ENCODE results near the gene NKD2.
A peak's percentile ranks its signal among the peaks of the same experiment; 100 is the strongest.

The NKD2 gene

DNA sequence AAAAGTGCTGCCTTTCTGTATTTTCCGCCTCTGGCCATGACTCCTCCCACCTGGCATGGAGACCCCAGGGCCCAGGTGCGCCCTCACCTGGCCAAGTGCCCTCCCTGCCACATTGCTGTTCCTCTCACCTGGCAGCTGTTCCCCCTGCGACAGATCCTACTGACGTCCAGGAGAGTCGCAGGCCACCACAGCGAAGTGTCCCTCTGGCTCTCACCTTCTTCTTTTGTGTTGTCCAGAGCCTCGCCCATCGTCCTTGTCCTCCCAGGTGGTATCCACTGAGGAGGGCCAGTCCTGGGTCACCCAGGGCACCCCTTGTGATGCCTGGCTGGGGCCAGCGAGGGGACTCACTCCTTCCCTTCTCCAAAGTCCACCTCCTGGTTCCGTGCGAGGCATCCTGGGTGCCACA lies 2.6 kb downstream of the NKD2 start:
- DNase-seq: peak; percentile 66
- peaks cover 39% of the 10 kb centered on the region for H3K27me3 Mint-ChIP-seq
- H3K9me3 Mint-ChIP-seq: no peaks in the 10 kb centered on the region
- ATAC-seq: no peak
- H3K27ac Mint-ChIP-seq: no peak overlapping the region
- H3K4me3 Mint-ChIP-seq: no peak overlapping the region
- H3K4me1 Mint-ChIP-seq: peaks cover 8% of the 10 kb centered on the region
- H3K36me3 Mint-ChIP-seq (ENCODE audit: low read depth): no peaks in the 10 kb centered on the region

DNA sequence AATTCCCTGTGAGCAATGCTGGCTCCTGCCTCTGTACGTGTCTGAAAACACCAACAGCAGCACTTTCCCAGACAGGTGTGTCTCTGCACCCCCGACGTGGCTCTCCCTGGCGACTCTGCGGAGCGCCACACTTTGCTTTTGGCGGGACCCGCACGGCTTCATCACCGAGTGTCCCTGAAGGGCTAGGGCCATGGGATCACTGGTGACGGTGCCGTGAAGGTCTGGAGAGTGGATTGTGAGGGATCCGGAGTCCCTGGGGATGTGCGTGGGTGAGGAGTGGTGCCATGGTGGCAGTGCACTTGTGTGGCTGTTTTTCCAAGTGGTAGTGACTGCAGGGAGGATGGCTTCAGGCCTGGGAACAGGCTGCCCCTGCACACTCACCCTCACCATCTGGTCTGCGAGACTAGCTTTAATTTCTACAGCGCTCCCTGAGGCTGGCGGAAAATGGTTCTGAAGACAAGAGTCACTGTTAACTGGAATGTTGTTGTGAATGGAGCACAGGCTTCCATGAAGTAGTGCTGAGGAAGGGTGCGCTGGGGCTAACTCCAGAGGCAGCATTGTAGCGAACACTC lies 3.2 kb downstream of the NKD2 start:
- no peaks in the 10 kb centered on the region for H3K9me3 Mint-ChIP-seq
- no peak overlapping the region for H3K27ac Mint-ChIP-seq
- H3K27me3 Mint-ChIP-seq: peaks cover 33% of the 10 kb centered on the region
- no peak overlapping the region for H3K4me3 Mint-ChIP-seq
- no peak for DNase-seq
- H3K36me3 Mint-ChIP-seq (ENCODE audit: low read depth): no peaks in the 10 kb centered on the region
- H3K4me1 Mint-ChIP-seq: peaks cover 8% of the 10 kb centered on the region
- no peak for ATAC-seq

DNA sequence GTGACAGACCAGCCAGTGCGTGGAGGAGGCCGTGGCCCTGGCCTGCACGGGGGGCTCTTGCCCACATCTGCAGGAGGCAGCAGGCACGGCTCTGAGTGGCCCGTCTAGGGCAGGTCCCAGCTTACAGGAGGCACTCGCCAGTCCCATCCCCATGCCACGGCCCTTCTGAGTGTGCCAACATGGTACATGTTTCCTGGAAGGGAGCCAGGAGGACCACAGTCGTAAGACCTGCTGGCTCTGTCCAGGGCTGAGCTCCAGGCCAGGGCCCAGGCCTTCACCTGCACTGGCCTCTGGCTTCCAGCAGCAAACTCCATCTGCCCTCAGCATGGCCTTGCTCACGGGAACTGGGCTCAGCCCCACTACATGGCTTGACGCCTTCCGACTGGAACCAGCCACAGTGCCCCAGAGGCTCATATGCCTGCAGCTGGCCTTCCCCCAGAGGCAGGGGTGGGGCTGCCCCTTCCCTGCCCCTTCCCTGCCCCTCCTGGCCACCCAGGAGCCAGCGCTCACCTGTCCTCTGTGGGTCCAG lies 3.8 kb downstream of the NKD2 start:
- no peaks in the 10 kb centered on the region for H3K9me3 Mint-ChIP-seq
- H3K27me3 Mint-ChIP-seq: peaks cover 28% of the 10 kb centered on the region
- H3K36me3 Mint-ChIP-seq (ENCODE audit: low read depth): no peaks in the 10 kb centered on the region
- ATAC-seq (no peak), DNase-seq (no peak)
- no peak overlapping the region for H3K4me3 Mint-ChIP-seq
- peaks cover 8% of the 10 kb centered on the region for H3K4me1 Mint-ChIP-seq
- no peak overlapping the region for H3K27ac Mint-ChIP-seq

DNA sequence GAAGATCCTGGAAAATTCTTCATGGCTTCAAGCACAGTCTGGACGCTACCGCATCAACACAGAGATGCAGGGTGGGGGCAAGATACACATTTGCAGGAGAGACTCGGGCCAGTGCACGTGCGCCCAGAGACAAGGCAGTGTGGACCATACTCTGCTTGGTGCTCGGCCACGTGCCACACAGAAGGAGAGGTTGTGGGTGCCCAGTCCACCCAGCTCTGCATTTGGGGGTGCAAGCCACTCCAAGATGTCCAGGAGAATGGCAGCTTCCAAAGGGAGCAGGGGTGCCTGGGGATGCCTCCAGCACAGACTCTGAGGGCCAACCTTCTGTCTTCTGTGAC lies 4.3 kb downstream of the NKD2 start:
- DNase-seq (no peak), ATAC-seq (no peak)
- Mint-ChIP-seq H3K36me3 (ENCODE audit: low read depth) (no peaks in the 10 kb centered on the region), H3K4me1 (peaks cover 7% of the 10 kb centered on the region), H3K27me3 (peaks cover 24% of the 10 kb centered on the region), H3K9me3 (no peaks in the 10 kb centered on the region), H3K27ac (no peak overlapping the region), H3K4me3 (no peak overlapping the region)

DNA sequence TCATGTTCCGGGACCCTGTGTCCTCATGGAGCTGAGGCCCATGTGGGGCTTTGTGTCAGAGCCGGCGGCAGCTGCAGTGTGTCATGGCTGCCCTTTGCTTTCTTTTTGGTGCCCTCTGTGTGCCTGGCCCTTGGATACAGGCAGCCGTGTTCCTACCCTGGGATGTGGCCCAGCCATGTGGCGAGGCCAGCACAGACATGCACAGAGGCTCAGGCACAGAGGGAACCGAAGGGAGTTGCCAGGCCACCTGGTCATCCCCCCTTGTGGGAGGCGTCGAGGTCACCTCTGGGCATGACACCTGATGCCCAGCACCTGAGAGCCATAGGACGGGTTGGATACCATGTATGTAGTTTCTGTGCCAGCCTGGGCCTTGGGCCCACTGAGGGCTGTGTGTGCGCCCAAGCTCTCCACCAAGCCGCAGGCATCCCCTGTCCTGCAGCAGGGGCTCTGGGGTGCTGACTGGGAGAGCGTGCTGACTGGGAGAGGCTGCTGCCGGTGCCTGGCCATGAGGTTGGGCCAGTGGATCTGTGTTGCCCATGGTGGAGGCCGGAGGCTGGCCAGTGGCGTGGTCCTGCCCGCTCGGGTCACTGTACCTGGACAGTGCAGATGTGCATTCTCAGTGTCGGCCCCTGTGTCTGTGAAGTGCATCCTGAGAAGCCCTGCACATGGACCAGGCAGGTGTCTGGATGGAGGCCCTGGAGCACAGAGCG lies 4.8 kb downstream of the NKD2 start:
- Mint-ChIP-seq H3K4me3 (no peak overlapping the region), H3K4me1 (peaks cover 5% of the 10 kb centered on the region)

DNA sequence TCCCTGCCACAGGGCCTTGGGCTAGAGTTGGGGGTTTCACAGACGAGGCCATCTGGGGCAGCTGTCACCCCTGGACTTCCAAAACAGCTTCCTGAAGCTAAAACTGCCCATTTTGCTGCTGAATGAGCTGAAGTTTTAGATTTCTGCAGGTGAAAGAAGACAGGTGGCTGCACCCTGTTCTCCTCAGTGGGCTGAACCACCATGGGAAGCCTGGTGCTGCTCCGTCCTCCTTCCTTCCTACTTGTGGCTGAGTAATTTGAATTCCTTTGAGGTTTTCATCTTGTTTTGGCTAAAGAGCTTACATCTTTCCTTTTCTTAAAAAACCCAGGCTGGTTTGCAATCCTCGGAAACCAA lies 5.3 kb downstream of the NKD2 start:
- DNase-seq (no peak), ATAC-seq (no peak)
- peaks cover 21% of the 10 kb centered on the region for H3K27me3 Mint-ChIP-seq
- no peak overlapping the region for H3K27ac Mint-ChIP-seq
- H3K4me3 Mint-ChIP-seq: no peak overlapping the region
- H3K36me3 Mint-ChIP-seq (ENCODE audit: low read depth): no peaks in the 10 kb centered on the region
- no peaks in the 10 kb centered on the region for H3K9me3 Mint-ChIP-seq
- H3K4me1 Mint-ChIP-seq: peaks cover 5% of the 10 kb centered on the region

More for the DNA sequence above, 4.8 kb downstream of the NKD2 start:
- Mint-ChIP-seq H3K9me3 (no peaks in the 10 kb centered on the region), H3K27me3 (peaks cover 21% of the 10 kb centered on the region), H3K36me3 (ENCODE audit: low read depth) (no peaks in the 10 kb centered on the region), H3K27ac (no peak overlapping the region)
- DNase-seq: no peak
- no peak for ATAC-seq

DNA sequence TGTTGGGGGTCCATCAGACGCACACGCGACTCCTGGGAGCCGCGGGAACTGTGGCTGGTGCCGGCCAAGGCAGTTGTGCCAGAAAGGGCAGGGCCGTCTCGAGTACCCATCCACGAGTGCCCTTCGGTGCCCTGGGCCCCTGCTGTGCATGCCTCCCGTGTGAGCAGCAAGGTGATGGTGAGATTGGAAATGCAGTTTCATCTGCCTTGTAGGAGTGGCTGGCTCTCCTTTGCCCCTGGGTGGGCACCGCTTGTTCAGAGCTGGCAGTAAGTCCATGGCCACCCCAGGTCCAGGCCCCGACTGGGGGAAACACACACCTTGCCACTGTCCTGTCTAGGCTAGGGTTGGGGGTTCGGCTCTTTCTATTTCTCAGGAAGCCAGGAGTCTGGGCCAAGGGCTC lies 5.7 kb downstream of the NKD2 start:
- ATAC-seq (no peak), DNase-seq (no peak)
- H3K27ac Mint-ChIP-seq: no peak overlapping the region
- no peaks in the 10 kb centered on the region for H3K9me3 Mint-ChIP-seq
- H3K27me3 Mint-ChIP-seq: peaks cover 21% of the 10 kb centered on the region
- no peak overlapping the region for H3K4me3 Mint-ChIP-seq
- H3K4me1 Mint-ChIP-seq: peaks cover 5% of the 10 kb centered on the region
- H3K36me3 Mint-ChIP-seq (ENCODE audit: low read depth): no peaks in the 10 kb centered on the region

DNA sequence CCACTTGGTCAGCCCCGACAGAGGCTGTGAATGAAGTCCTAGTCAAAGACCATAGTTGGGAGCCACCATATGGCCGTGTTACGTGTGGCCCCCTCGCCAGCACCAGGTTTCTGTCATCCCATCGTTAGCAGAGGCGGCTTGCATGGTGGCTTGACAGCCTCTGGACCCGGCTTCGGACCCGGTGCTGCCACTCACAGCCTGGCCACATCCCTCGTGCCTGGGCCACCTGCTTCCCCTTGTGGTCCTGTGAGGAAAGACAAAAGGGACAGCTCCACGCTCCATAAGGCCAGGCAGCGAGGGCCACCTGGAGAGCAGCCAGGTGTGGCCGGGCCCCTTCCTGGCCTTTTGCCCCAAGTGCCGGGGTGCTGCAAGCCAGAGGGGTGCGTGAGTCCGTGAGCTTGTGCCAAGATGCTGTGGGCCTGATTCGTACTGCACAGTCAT lies 6.2 kb downstream of the NKD2 start:
- H3K4me1 Mint-ChIP-seq: peaks cover 5% of the 10 kb centered on the region
- H3K4me3 Mint-ChIP-seq: no peak overlapping the region
- no peak overlapping the region for H3K27ac Mint-ChIP-seq
- H3K36me3 Mint-ChIP-seq (ENCODE audit: low read depth): no peaks in the 10 kb centered on the region
- no peaks in the 10 kb centered on the region for H3K9me3 Mint-ChIP-seq
- no peak for DNase-seq
- H3K27me3 Mint-ChIP-seq: peaks cover 18% of the 10 kb centered on the region
- no peak for ATAC-seq

DNA sequence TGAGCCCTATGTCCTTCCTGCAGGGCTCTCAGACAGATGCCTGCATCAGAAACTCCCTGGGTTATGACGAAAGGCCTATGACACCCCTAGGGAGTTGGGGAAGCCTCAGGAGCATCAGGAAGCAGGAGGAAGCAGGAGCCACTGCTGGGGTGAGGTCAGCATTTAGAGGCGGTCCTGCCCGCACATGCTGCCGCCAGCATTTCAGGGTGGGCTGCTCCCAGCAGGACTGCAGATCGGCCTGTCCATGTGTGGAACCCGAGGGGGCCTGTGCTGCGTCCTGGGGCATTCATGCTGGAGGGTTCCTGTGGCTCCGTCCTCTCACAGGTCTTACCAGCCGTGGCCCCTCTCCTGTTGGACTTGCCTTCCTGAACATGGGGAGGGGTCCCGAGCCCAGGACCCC lies 6.9 kb downstream of the NKD2 start:
- Mint-ChIP-seq H3K4me3 (no peak overlapping the region), H3K36me3 (ENCODE audit: low read depth) (no peaks in the 10 kb centered on the region), H3K4me1 (peaks cover 5% of the 10 kb centered on the region), H3K9me3 (no peaks in the 10 kb centered on the region), H3K27ac (no peak overlapping the region), H3K27me3 (peaks cover 11% of the 10 kb centered on the region)
- no peak for ATAC-seq
- DNase-seq: no peak

DNA sequence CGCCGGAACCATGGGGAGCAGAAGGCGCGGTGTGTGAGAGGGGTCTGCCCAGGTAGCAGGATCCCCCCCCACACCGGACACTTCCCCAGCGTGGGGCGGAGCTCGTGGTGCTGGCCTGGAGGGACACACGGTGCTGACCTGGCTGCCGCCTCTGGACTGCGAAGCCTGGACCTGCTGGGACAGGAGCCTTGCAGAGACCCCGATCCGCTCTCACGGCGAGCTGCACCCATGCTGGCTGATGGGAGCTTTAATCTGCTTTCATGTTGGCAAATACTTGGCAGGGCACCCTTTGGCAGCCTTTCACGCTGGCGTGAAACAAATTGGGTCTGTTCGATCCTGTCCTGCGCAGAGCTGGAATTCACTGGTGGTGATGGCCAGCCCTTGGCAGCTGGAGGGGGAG lies 7.4 kb downstream of the NKD2 start:
- Mint-ChIP-seq H3K36me3 (ENCODE audit: low read depth) (no peaks in the 10 kb centered on the region), H3K27me3 (peaks cover 7% of the 10 kb centered on the region), H3K4me3 (no peak overlapping the region), H3K9me3 (no peaks in the 10 kb centered on the region), H3K4me1 (peaks cover 2% of the 10 kb centered on the region), H3K27ac (no peak overlapping the region)
- ATAC-seq (no peak), DNase-seq (no peak)

DNA sequence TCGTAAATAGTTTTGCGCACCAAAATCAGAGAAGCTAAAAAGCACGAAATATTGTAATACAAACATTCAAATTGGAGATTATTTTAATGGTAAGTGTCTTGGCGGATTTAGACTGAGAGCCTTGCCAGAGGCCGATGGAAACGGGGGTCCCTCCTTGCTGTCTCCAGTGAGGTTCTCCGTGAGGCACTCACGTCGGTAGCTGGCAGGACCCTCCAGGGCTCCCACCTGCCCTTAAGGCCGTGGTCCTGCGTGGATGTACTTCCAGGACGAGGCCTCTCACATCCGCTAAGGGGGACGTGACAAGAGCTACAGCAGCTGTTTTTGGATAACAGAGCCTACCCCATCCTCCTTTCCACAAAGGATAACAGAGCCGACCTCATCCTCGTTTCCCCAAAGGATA lies 7.9 kb downstream of the NKD2 start:
- H3K4me3 Mint-ChIP-seq: no peak overlapping the region
- no peaks in the 10 kb centered on the region for H3K4me1 Mint-ChIP-seq
- ATAC-seq: no peak
- H3K36me3 Mint-ChIP-seq (ENCODE audit: low read depth): no peaks in the 10 kb centered on the region
- H3K27ac Mint-ChIP-seq: no peak overlapping the region
- no peaks in the 10 kb centered on the region for H3K9me3 Mint-ChIP-seq
- DNase-seq: no peak
- H3K27me3 Mint-ChIP-seq: peaks cover 3% of the 10 kb centered on the region

DNA sequence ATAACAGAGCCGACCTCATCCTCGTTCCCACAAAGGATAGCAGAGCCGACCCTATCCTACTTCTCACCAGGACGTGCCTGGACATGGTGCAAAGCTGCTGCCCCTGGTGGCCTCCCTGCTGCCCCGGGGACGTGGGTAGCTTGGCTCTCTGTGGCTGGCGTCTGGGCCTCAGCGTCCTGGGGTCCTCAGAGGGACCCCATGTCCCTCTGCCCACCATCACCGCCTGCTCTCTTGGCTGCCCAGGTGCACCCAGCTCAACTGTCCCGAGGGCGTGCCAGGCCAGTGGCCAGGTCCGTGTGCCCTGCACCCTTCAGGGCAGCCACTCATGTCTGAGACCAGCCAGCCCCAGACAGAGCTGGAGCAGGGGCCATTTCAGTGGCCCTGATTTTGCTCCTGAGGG lies 8.5 kb downstream of the NKD2 start:
- Mint-ChIP-seq H3K36me3 (ENCODE audit: low read depth) (no peaks in the 10 kb centered on the region), H3K27me3 (no peaks in the 10 kb centered on the region)
- ATAC-seq: no peak

DNA sequence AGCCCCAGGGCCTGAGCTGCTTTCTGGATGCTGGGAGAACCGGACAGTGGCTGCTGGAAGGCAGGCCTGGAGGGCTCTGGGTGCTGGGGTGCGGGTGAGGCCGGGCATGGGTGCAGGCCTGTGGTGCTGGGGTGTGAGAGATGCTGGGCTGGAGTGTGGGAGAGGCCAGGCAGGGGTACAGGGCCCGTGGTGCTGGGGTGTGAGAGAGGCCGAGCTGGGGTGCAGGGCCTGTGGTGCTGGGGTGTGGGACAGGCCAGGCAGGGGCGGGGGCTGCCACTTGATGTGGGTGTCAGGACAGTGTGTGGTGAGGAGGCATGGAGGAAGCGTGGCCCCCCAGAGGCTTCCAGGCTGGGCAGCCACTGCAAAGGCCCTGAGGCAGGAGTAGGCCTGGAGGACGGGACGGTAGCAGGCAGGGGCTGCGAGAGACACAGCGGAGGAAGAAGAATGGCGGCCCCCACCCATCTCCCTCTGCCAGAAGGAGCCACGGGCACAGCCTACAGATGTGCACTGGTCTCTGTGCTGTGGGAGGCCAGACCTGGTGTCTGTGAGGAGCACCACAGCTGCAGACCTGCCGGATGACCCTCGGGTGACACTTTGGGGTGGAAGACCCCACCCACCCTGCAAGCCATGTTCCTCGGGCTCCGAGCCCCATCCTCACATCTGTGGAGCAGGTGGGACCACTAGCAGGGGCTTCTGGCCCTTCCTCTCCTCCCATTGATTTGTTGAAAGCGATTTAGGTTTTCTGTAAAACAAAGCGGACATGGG lies 9.3 kb downstream of the NKD2 start:
- Mint-ChIP-seq H3K9me3 (no peaks in the 10 kb centered on the region), H3K36me3 (ENCODE audit: low read depth) (no peaks in the 10 kb centered on the region), H3K4me1 (no peaks in the 10 kb centered on the region), H3K27ac (no peak overlapping the region), H3K27me3 (no peaks in the 10 kb centered on the region), H3K4me3 (no peak overlapping the region)
- ATAC-seq (peak; percentile 5), DNase-seq (no peak)

More for the DNA sequence above, 8.5 kb downstream of the NKD2 start:
- no peak for DNase-seq
- Mint-ChIP-seq H3K9me3 (no peaks in the 10 kb centered on the region), H3K27ac (no peak overlapping the region), H3K4me3 (no peak overlapping the region), H3K4me1 (no peaks in the 10 kb centered on the region)

DNA sequence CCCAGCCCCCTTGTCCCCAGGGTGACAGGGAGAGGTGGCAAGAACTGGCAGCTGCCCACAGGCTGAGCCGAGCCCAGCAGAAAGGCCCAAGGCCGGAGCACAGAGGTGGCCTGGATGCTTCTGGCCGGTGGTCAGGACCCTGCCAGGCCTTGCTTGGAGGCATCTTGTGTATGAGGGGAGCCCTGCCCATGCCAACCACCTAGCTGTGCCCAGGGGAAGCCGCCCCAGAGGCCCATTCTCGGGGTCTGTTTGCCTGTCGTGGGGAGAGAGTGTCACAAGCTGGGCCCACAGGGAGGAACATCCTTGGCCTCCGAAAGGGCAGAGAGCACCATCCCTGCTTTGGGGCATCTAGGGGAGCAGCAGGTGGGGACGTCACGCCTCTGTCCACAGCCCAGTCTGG lies 10.0 kb downstream of the NKD2 start:
- no peaks in the 10 kb centered on the region for H3K9me3 Mint-ChIP-seq
- H3K27ac Mint-ChIP-seq: no peak overlapping the region
- no peak overlapping the region for H3K4me3 Mint-ChIP-seq
- H3K36me3 Mint-ChIP-seq (ENCODE audit: low read depth): no peaks in the 10 kb centered on the region
- no peaks in the 10 kb centered on the region for H3K27me3 Mint-ChIP-seq
- DNase-seq (no peak), ATAC-seq (no peak)
- no peaks in the 10 kb centered on the region for H3K4me1 Mint-ChIP-seq
